SJSA1 (cell line): ENCODE data around the gene ADGRL1. TPM values are rescaled to one million over a fixed set of nuclear protein-coding genes. Genes with fewer than 3 reads are reported as not detected.
"Not testable (repeated sequence)": the region's sequence is repeated elsewhere in the genome, so short reads cannot be mapped to it uniquely, and the experiment has no call there.

Experiments
- DNase-seq, 2 experiments: peaks; one replicate each; pipeline ENCODE4 v3.0.0-alpha.2; 2015 to 2020; ENCODE audit warnings: low spot score in 2 of 2, low read depth in 1 of 2
- H3K27ac ChIP-seq: fragments of 250-450 bp; sonication (Bioruptor Pico); 2 replicates; pipeline ENCODE4 v1.5.1; 2020; ENCODE audit warnings: mild to moderate bottlenecking, moderate library complexity
- H3K27me3 ChIP-seq: fragments of 250-450 bp; sonication (Bioruptor Pico); replicated peaks from 2 replicates; pipeline ENCODE4 v1.5.1; 2020; ENCODE audit warnings: mild to moderate bottlenecking, moderate library complexity
- H3K36me3 ChIP-seq: fragments of 250-450 bp; sonication (Bioruptor Pico); 2 replicates; pipeline ENCODE4 v1.5.1; 2020; ENCODE audit warnings: mild to moderate bottlenecking
- H3K4me1 ChIP-seq: fragments of 250-450 bp; sonication (Bioruptor Pico); replicated peaks from 2 replicates; pipeline ENCODE4 v1.6.1; 2021; ENCODE audit warnings: mild to moderate bottlenecking
- H3K4me3 ChIP-seq: fragments of 250-450 bp; sonication (Bioruptor Pico); 2 replicates; pipeline ENCODE4 v1.5.1; 2020; ENCODE audit warnings: mild to moderate bottlenecking
- H3K9me3 ChIP-seq: fragments of 250-450 bp; sonication (Bioruptor Pico); replicated peaks from 2 replicates; pipeline ENCODE4 v1.5.1; 2020; ENCODE audit warnings: mild to moderate bottlenecking
- total RNA-seq: library from RNA; depleted of rRNA; stranded (reverse); fragments of >200 nt; shearing (Covaris generic); gene quantifications from 2 replicates; pipeline ENCODE4 v1.2.3, GENCODE V29; 2014

Gene ADGRL1
- total RNA-seq, 1 experiment from 2014 or later = 4.9 TPM

DNA sequence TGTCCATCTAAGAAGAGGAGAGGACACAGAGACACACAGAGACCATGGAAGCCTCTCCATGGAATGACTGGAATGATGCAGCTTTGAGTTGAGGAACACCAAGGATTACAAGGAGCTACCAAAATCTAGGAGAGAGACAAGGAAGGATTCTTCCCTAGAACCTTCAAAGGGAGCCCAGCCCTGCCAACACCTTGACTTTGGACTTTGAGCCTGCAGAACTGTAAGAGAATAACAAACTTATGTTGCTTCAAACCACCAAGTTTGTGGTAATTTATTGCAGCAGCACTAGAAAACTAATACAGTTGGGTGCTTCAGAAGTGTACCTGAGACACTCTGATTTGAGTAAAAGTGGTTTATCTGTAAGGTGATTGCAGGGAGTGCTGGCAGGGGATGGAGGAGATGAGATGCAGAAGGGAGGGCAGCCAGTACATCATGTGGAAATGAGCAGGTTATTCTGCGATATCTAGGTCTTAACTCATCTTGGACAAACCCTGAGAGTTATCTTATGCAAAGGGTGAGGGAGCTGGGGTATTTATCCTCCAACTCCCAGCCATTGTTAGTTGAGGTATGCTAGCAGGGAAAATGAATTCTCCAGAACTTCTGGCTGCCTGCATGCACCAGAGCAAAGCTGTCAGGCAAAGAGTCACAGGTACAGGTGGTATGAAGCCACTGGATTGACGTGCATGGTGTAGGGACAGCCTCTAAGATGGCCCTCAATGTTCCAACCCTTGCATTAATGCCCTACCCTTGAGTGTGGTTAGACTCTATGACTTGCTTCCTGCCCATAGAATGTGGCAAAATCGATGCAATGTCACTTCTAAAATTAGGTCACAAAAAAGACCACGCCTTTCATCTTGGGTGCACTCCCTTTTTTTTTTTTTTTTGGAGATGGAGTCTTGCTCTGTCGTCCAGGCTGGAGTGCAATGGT lies 31.3 kb upstream of the ADGRL1 start:
- DNase-seq = no peak
- Histone ChIP-seq H3K36me3 (no peaks in the 10 kb centered on the region), H3K9me3 (no peaks in the 10 kb centered on the region), H3K4me1 (no peaks in the 10 kb centered on the region), H3K4me3 (no peak overlapping the region), H3K27me3 (no peaks in the 10 kb centered on the region), H3K27ac (no peak overlapping the region)

DNA sequence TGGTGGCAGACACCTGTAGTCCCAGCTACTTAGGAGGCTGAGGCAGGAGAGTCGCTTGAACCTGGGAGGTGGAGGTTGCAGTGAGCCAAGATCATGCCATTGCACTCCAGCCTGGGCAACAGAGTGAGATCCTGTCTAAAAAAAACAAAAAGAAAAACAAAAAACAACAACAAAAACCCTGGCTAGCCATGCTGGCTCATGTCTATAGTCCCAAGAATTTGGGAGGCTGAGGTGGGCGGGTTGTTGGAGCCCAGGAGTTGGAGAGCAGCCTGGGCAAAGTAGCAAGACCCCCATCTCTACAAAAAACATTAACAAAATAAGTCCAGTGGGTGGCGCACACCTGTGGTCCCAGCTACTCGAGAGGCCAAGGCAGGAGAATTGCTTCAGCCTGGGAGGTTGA lies 27.0 kb upstream of the ADGRL1 start:
- not testable (repeated sequence) for DNase-seq, H3K9me3 ChIP-seq, H3K4me1 ChIP-seq, H3K27ac ChIP-seq, H3K27me3 ChIP-seq, H3K4me3 ChIP-seq, H3K36me3 ChIP-seq

DNA sequence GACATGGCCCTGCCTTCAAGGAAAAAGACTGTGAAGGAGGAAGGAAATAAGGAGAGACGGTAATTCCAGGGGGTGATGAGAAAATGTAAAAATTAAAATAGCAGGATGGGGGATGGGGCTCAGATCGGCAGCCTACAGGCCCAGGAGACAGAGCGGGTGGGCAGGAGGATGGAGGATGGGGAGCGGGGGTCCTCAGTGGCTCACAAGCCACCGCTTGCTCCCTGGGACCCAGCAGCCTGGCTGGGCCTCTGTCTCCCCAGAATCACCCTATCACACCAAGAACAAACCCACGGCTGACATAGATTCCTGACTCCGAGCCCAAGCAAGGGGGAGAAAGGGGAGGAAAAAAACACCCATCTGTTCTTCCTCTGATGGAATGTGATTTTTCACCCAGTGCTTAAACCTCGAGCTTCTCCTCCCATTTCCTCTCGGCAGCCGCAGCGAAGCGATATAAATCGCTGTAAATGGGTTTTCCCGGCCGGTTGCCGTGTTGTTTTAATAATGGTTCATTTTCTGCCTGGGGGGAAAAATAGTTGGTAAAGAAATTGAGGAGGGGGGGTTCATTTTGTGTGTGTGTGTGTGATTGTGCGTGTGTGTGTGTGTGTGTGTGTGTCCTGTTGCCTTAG lies 22.6 kb upstream of the ADGRL1 start:
- H3K4me3 ChIP-seq, DNase-seq, H3K9me3 ChIP-seq, H3K4me1 ChIP-seq, H3K27me3 ChIP-seq, H3K36me3 ChIP-seq, H3K27ac ChIP-seq: not testable (repeated sequence)

DNA sequence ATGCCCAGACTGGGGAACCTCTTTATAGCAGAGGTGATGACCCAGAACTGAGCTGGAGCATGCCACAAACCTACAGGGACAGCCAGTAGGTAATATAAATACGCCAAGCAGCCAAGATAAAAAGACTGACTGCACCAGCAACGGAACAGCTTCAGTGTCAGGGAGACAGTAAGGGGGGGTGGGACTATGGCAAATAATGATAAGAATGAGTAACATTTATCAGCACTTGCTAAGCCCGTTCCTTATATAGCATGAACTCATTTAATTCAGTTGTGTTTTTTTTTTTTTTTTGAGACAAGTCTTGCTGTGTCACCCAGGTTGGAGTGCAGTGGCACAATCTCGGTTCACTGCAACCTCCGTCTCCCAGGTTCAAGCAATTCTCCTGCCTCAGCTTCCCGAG lies 20.5 kb upstream of the ADGRL1 start:
- not testable (repeated sequence) for H3K4me1 ChIP-seq, H3K36me3 ChIP-seq, DNase-seq, H3K27ac ChIP-seq, H3K27me3 ChIP-seq, H3K9me3 ChIP-seq, H3K4me3 ChIP-seq

DNA sequence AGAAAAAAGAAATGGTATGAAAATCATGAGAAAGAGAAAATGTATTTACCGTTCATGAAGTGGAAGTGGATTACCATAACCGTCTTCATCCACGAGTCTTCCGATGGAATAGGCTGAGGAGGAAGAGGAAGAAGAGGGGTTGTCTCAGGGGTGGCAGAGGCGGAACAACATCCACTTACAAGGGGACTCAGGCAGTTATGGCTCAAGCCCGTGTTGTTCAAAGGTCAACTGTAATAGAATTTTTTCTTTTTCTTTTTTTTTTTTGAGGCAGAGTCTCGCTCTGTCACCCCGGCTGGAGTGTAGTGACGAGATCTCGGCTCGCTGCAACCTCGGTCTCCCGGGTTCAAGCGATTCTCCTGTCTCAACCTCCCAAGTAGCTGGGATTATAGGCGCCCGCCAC lies 16.9 kb upstream of the ADGRL1 start:
- H3K27ac ChIP-seq = no peak overlapping the region

DNA sequence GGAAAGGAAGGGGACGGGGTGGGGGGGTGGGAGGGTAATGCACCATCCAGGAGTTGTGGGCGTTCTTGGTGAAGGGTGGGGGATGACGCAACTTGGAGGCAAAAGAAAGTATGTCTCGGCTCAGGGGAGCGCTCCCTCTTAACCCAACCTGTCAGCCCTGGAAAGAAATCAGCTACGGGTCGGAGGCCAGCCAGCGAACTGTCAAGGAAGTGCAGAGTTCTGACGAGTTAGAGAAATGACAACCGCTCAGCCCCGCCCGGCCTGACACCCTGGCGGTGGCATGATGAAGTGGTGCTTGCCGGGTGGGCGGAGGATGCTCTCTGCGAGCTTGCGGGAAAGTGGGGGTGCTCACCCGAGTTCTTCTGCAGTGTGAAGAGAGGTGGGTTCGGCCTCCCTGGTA lies 15.4 kb upstream of the ADGRL1 start:
- not testable (repeated sequence) for H3K27me3 ChIP-seq

More for the DNA sequence above, 16.9 kb upstream of the ADGRL1 start:
- Histone ChIP-seq H3K4me1 (peaks cover 3% of the 10 kb centered on the region; the same call in 1 of the 2 replicates), H3K4me3 (no peak overlapping the region), H3K9me3 (no peaks in the 10 kb centered on the region), H3K27me3 (no peaks in the 10 kb centered on the region), H3K36me3 (no peaks in the 10 kb centered on the region)
- DNase-seq = no peak

DNA sequence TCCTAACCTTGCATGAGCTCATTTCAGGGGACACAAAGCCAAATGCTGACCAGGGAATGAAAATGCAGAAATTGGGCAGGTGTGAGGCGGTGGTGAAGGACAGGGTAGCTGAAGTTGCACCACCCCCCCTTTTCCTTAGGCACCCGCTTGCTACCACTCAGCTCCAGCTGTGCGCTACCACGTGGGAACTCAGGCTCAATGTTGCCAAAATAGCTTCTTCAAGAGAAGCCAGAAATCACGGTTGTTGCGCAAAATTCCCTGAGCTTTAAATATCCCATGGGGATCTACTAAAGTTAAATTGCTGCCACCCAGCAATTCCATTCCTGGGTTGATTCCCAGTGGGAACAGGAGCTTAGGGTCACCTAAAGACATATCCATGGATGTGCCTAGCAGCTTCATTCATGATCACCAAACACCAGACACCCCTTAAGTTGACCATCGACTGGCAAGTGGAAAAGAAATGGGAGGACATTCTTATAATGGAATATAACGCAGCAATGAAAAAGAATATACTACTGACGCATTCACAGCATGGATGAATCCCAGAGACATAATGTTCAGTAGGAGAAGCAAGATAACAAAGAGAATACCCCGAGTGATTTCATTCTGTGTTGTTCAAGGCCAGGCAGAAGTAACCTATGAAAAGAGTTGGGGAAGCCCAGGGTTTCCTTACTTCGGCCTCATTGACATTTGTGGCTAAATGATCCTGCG lies 12.8 kb upstream of the ADGRL1 start:
- peaks cover 3% of the 10 kb centered on the region; the same call in 1 of the 2 replicates for H3K4me1 ChIP-seq

More for the DNA sequence above, 15.4 kb upstream of the ADGRL1 start:
- not testable (repeated sequence) for H3K4me3 ChIP-seq, H3K9me3 ChIP-seq, DNase-seq, H3K27ac ChIP-seq, H3K4me1 ChIP-seq, H3K36me3 ChIP-seq

DNA sequence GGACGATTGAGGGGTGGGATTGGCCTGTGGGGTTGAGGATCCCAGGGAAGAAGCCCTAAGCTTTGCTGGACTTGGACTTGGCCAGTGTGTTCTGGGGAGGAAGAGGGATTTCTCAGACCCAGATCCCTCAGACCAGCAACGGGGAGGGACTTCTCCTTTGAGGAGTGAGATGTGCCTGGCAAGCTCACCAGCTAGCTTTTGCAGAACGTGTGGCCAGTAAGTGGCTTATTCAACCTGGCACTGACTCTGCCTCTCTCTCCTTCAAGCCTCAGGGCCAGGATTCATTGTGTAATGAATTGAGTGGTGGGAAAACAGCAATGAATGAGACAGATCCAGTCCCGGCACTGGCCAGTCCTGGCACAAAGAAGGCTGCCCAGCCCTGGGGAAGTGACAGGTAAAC lies 11.9 kb upstream of the ADGRL1 start:
- not testable (repeated sequence) for H3K4me1 ChIP-seq, H3K27ac ChIP-seq, H3K9me3 ChIP-seq, H3K4me3 ChIP-seq, H3K27me3 ChIP-seq, H3K36me3 ChIP-seq, DNase-seq

More for the DNA sequence above, 12.8 kb upstream of the ADGRL1 start:
- Histone ChIP-seq H3K27me3 (no peaks in the 10 kb centered on the region), H3K36me3 (no peaks in the 10 kb centered on the region), H3K4me3 (no peak overlapping the region), H3K27ac (no peak overlapping the region), H3K9me3 (no peaks in the 10 kb centered on the region)
- no peak for DNase-seq

DNA sequence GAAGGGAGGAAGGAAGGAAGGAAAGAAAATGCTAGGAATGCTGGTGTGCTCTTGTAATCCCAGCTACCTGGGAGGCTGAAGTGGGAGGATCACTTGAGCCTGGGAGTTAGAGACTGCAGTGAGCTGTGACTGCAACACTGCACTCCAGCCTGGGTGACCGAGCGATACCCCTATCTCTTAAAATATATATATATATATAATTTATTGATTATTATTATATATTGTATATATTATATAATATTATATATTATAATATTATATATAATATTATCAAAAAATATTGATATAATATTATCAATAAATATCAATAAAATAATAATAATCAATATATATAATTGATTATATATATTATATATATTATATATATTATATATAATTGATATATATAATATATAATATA lies 8.6 kb upstream of the ADGRL1 start:
- H3K4me3 ChIP-seq = no peak overlapping the region
- DNase-seq = no peak
- no peaks in the 10 kb centered on the region for H3K36me3 ChIP-seq
- H3K9me3 ChIP-seq = no peaks in the 10 kb centered on the region
- H3K27ac ChIP-seq = no peak overlapping the region
- no peaks in the 10 kb centered on the region; the same call in 1 of the 2 replicates for H3K27me3 ChIP-seq
- H3K4me1 ChIP-seq = no peaks in the 10 kb centered on the region

DNA sequence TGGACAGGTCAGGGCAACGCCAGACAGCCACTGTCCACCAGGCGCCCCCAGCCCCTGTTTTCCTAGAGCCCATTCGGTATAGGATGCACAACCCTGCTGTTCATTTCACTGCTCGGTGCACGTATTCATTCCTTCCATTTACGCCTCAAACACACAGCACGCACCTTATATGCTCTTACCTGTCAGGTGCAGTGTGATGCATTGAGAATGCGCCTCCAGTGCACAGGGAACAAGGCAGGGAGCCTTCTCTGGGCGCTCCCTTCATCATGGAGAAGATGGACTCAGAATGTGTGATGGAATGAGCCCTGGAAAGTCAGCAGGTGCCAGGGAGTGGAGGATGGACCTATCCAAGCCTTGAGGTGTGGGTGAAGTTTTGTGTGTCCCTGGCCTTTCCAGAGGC lies 4.2 kb upstream of the ADGRL1 start:
- H3K36me3 ChIP-seq, H3K4me1 ChIP-seq, H3K9me3 ChIP-seq, DNase-seq, H3K27ac ChIP-seq, H3K4me3 ChIP-seq, H3K27me3 ChIP-seq: not testable (repeated sequence)

DNA sequence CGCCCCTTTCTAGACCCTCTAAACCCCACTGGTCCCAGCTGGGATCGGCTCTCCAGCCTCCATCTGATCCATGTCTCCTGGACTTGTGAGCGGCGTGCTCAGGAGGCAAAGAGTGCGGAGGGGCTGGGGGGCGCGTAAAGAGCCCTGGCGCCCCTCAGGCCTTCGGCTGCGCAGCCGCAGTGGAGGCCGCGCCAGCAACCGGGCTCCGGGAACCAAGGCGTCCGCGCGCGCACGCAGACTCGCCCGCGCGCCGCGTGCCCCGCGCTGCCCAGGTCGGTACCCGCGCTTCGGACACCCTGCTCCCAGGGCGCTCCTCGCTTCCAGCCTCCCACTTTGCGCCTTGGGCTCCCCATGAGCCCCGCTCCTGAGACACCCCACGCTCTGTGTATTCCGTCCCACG lies 3.4 kb upstream of the ADGRL1 start:
- H3K27ac ChIP-seq, H3K27me3 ChIP-seq, DNase-seq, H3K4me3 ChIP-seq, H3K9me3 ChIP-seq, H3K4me1 ChIP-seq, H3K36me3 ChIP-seq: not testable (repeated sequence)

DNA sequence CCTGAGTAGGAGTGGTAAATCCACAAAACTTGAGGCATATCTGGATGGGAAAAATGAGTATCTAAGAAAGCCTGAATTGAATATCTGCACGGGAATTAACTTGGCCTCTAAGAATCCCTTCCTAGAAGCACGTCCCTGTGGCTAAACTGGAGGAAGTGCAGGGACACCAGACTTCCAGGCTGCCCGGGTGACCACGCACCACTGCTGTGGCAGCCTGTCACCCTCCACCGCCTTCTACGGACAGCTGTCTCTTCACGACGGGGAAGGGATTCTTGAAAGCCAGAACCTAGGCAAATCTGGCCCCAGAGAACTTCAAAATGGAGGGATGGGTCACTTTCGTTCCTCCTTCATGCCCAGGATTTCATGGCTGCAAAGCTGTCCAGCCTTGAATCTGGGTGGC lies 2.5 kb upstream of the ADGRL1 start:
- H3K4me1 ChIP-seq, H3K36me3 ChIP-seq, H3K27me3 ChIP-seq, DNase-seq, H3K27ac ChIP-seq, H3K9me3 ChIP-seq, H3K4me3 ChIP-seq: not testable (repeated sequence)

DNA sequence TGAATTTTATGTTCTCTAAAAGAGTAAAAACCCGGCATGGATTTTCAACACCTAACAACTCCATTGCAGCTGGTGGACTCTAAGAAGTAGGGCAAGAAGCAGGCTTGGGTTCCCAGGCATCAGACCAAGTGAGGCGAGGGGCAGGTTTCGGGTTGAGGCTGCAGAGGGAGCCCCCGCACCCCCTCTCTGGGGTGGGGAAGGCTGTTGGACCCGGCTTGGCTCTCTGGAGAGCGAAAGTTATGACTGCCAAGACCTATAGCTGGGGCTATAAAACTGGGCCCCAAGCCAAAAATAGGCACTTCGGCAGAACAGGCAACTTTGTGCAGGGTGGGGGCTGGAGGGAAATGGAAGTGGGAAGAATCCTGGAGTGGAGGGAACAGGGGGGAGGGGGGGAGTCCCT lies 1.8 kb upstream of the ADGRL1 start:
- not testable (repeated sequence) for H3K27ac ChIP-seq

More for the DNA sequence above, 1.8 kb upstream of the ADGRL1 start:
- H3K9me3 ChIP-seq, H3K4me1 ChIP-seq, H3K27me3 ChIP-seq, H3K4me3 ChIP-seq, H3K36me3 ChIP-seq, DNase-seq: not testable (repeated sequence)
